Measurements from ENCODE around the gene P3H2.

DNA sequence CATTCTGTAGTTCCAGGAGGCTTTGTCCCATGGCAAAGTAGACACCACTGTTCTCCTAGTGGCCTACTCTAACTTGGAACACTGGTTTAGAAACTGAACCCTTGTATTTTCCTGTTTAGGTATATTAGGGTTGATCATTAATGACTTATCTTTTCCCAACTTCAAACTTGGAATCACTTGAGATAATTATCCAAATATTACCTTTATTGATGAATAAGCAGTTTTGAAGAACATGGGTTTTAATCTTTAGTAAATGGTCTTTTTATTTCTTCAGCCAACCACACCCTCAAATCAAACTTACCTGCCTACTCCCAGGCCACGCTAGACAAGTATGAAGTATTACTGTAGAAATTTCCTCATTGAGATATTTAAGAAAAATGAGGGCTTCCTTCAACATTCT, 6.5 kb upstream of the P3H2 start:
- TF ChIP-seq, protein P1, sequence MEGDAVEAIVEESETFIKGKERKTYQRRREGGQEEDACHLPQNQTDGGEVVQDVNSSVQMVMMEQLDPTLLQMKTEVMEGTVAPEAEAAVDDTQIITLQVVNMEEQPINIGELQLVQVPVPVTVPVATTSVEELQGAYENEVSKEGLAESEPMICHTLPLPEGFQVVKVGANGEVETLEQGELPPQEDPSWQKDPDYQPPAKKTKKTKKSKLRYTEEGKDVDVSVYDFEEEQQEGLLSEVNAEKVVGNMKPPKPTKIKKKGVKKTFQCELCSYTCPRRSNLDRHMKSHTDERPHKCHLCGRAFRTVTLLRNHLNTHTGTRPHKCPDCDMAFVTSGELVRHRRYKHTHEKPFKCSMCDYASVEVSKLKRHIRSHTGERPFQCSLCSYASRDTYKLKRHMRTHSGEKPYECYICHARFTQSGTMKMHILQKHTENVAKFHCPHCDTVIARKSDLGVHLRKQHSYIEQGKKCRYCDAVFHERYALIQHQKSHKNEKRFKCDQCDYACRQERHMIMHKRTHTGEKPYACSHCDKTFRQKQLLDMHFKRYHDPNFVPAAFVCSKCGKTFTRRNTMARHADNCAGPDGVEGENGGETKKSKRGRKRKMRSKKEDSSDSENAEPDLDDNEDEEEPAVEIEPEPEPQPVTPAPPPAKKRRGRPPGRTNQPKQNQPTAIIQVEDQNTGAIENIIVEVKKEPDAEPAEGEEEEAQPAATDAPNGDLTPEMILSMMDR (IDR thresholded peaks at IDR 0.05; ENCODE audit: low read depth, low read length) = no peak
- no peak for TF ChIP-seq POLR2A (IDR thresholded peaks at IDR 0.05; ENCODE audit: extremely low read depth, insufficient read length)
- TF ChIP-seq, protein P2, sequence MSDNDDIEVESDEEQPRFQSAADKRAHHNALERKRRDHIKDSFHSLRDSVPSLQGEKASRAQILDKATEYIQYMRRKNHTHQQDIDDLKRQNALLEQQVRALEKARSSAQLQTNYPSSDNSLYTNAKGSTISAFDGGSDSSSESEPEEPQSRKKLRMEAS (IDR thresholded peaks at IDR 0.05; ENCODE audit: low read depth, low read length) = no peak

Measured in NB4 (cell line).